Activated gamma-delta T cell treated with anti-CD3 and anti-CD28 coated beads, Interleukin-2, amount 50 U/mL, for 16 hours (primary cell): Measurements from ENCODE around the gene HSPA12B.

Experiments
- DNase-seq: peaks from one replicate; pipeline ENCODE4 v3.0.0-alpha.2; 2020; ENCODE audit warnings: low read depth

HSPA12B gene

GRCh38 chr20:3749087-3749688 lies 16.7 kb downstream of the HSPA12B start:
- DNase-seq: no peak

GRCh38 chr20:3749689-3750531 lies 17.4 kb downstream of the HSPA12B start:
- no peak for DNase-seq

- DNase-seq: no peak
These were observed 18.8 kb downstream of the HSPA12B start for GRCh38 chr20:3751305-3751674.

GRCh38 chr20:3751675-3752385 lies 19.3 kb downstream of the HSPA12B start:
- no peak for DNase-seq

GRCh38 chr20:3752386-3752759 lies 19.9 kb downstream of the HSPA12B start:
- no peak for DNase-seq

GRCh38 chr20:3753098-3753497 lies 20.6 kb downstream of the HSPA12B start:
- DNase-seq: peak; percentile 25

- DNase-seq: no peak
These were observed 21.2 kb downstream of the HSPA12B start for GRCh38 chr20:3753501-3754275.

GRCh38 chr20:3754276-3754630 lies 21.8 kb downstream of the HSPA12B start:
- no peak for DNase-seq

GRCh38 chr20:3755269-3755668 lies 22.8 kb downstream of the HSPA12B start:
- DNase-seq: no peak

GRCh38 chr20:3755814-3756480 lies 23.5 kb downstream of the HSPA12B start:
- DNase-seq: no peak

- no peak for DNase-seq
These were observed 24.8 kb downstream of the HSPA12B start for GRCh38 chr20:3757268-3757667.

- DNase-seq: no peak
These were observed 26.1 kb downstream of the HSPA12B start for GRCh38 chr20:3758566-3758965.

- no peak for DNase-seq
These were observed 26.9 kb downstream of the HSPA12B start for GRCh38 chr20:3759316-3759823.

- DNase-seq: no peak
These were observed 27.4 kb downstream of the HSPA12B start for GRCh38 chr20:3759884-3760283.

GRCh38 chr20:3760655-3761348 lies 28.3 kb downstream of the HSPA12B start:
- no peak for DNase-seq

GRCh38 chr20:3763671-3764601 lies 31.5 kb downstream of the HSPA12B start:
- DNase-seq: no peak

- no peak for DNase-seq
These were observed 32.2 kb downstream of the HSPA12B start for GRCh38 chr20:3764659-3765058.

- DNase-seq: no peak
These were observed 32.8 kb downstream of the HSPA12B start for GRCh38 chr20:3765171-3765882.

- DNase-seq: no peak
These were observed 34.1 kb downstream of the HSPA12B start for GRCh38 chr20:3766422-3767109.
